SK-N-MC (cell line): Measurements from ENCODE around the gene SLAIN1.

Source experiments
- EZH2 ChIP-seq: fragments of 200-600 bp; sonication (generic); IDR thresholded peaks from one replicate; pipeline ENCODE4 v1.6.1; 2017; ENCODE audit warnings: antibody characterized with exemption
- FOXP2 ChIP-seq: optimal IDR thresholded peaks from 2 replicates; pipeline ENCODE3; 2011; ENCODE audit warnings: mild to moderate bottlenecking, moderate library complexity; ENCODE audit not compliant: insufficient read depth; ENCODE audit errors: extremely low read length, control extremely low read depth
- POLR2AphosphoS5 ChIP-seq: IDR thresholded peaks from 2 replicates; pipeline ENCODE4 v1.6.1; 2012; ENCODE audit warnings: mild to moderate bottlenecking, low read depth, low read length, borderline replicate concordance

DNA sequence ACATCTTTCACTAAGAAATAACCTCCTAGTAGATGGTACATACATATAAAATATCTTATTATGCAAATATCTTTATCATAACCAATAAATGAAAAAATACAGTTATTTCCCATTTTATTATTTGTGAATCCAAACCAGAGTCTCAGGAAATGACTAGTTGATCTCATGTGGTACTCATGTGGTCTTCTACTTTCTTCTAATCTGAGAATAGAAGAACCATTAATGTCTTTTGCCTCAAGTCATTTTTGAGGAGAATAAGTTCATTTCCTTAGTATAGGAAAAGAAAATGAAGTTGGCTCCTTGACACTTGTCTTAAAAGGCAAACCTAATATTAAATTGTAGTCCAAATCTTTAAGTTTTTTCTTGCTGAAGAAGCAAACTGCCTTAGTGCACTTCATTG, 114.5 kb downstream of the SLAIN1 start:
- TF ChIP-seq EZH2 (no peak), POLR2AphosphoS5 (no peak), FOXP2 (no peak)
